IPS-20b (cell line): ENCODE results near the gene TSEN34.
A peak's percentile ranks its signal among the peaks of the same experiment; 100 is the strongest.
"Not testable (repeated sequence)": the region's sequence is repeated elsewhere in the genome, so short reads cannot be mapped to it uniquely, and the experiment has no call there.

Experiments used
- H3K27ac ChIP-seq: one replicate; pipeline ENCODE4 v1.5.1; 2013; ENCODE audit warnings: low read length
- H3K27me3 ChIP-seq: 2 replicates; pipeline ENCODE4 v1.6.1; 2013; ENCODE audit warnings: mild to moderate bottlenecking, low read length, inconsistent platforms; ENCODE audit not compliant: insufficient read depth
- H3K36me3 ChIP-seq: 2 replicates; pipeline ENCODE4 v1.6.1; 2013; ENCODE audit warnings: low read depth, mild to moderate bottlenecking, inconsistent platforms, low read length, moderate library complexity; ENCODE audit not compliant: insufficient read depth
- H3K4me1 ChIP-seq: 2 replicates; pipeline ENCODE4 v1.6.1; 2013; ENCODE audit warnings: mild to moderate bottlenecking, control low read depth, inconsistent platforms, low read length, moderate library complexity; ENCODE audit not compliant: insufficient read depth
- H3K4me3 ChIP-seq: 2 replicates; pipeline ENCODE4 v1.5.1; 2013; ENCODE audit warnings: mild to moderate bottlenecking, low read length, inconsistent platforms
- H3K9ac ChIP-seq: 2 replicates; pipeline ENCODE4 v1.6.1; 2013; ENCODE audit warnings: low read depth, mild to moderate bottlenecking, inconsistent platforms, low read length, moderate library complexity
- H3K9me3 ChIP-seq: 2 replicates; pipeline ENCODE4 v1.6.1; 2013; ENCODE audit warnings: mild to moderate bottlenecking, low read depth, low read length, inconsistent platforms; ENCODE audit not compliant: insufficient read depth

TSEN34 gene

DNA sequence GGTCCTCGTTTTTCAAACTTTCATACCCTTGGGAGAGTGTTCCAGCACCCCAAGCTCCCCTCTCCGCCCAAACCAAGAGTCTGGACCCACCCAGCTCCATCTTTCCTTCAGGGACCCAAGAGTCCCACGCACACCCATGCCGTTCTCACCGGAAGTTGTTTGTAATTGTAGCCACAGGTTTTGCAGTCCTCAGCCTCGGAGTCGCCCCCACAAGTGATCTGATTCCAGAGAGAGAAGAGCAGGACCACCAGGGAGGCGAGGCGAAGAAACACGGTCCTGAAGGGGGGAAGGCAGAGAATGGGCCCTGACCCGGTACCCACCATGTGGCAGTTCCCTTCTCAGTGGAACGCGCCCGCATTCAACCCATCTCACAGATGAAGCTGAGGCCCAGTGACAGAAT, 28.2 kb upstream of the TSEN34 start:
- no peak overlapping the region for H3K27ac ChIP-seq
- no peaks in the 10 kb centered on the region for H3K9me3 ChIP-seq
- peak overlapping the region; percentile 61; the same call in 1 of the 2 replicates for H3K4me3 ChIP-seq
- H3K4me1 ChIP-seq, result no peaks in the 10 kb centered on the region
- H3K27me3 ChIP-seq, result peaks cover 6% of the 10 kb centered on the region; the same call in 1 of the 2 replicates
- no peak overlapping the region for H3K9ac ChIP-seq
- H3K36me3 ChIP-seq, result peaks cover 3% of the 10 kb centered on the region; the same call in 1 of the 2 replicates

- Histone ChIP-seq H3K4me1 (no peaks in the 10 kb centered on the region; the same call in 1 of the 2 replicates), H3K27me3 (peaks cover 6% of the 10 kb centered on the region; the same call in 1 of the 2 replicates), H3K27ac (no peak overlapping the region), H3K36me3 (no peaks in the 10 kb centered on the region), H3K4me3 (peak overlapping the region; percentile 59; the same call in 1 of the 2 replicates), H3K9me3 (no peaks in the 10 kb centered on the region), H3K9ac (no peak overlapping the region)
These were observed 26.6 kb upstream of the TSEN34 start for GRCh38 chr19:54164369-54165068.

GRCh38 chr19:54165222-54165621, 25.9 kb upstream of the TSEN34 start:
- Histone ChIP-seq H3K4me1 (no peaks in the 10 kb centered on the region; the same call in 1 of the 2 replicates), H3K9me3 (no peaks in the 10 kb centered on the region), H3K9ac (no peak overlapping the region), H3K4me3 (no peak overlapping the region), H3K27ac (no peak overlapping the region), H3K36me3 (no peaks in the 10 kb centered on the region), H3K27me3 (peaks cover 6% of the 10 kb centered on the region; the same call in 1 of the 2 replicates)

DNA sequence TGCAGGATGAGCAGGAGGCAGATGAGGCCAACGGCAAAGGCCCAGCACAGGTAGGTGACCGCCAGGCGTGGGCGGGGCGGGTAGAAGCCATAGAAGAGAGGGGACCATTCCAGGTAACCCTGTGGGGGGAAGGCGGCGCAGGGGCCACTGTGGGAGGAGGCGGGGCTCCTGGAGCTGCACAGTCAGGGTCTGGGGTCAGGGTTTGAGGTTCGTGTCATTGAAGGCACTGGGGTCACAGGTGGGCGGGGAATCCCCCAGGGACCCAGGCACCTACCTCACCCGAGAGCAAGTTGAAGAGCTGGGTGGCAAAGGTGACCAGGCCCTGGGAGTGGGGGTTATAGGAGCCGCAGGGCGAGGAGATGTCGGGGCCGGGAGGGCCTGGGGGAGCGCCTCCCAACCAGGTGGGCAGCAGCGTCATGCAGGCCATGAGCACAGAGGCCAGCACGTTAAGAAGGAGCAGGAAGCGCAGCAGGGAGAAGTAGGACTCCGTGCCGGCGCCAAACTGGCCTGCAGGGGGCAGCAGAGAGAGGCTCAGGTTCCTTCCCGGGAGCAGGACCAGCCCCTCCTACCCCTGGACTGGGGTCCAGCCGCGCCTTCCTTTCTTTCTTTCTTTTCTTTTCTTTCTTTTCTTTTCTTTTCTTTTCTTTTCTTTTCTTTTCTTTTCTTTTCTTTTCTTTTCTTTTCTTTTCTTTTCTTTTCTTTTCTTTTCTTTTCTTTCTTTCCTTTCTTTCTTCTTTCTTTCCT, 22.8 kb upstream of the TSEN34 start:
- Histone ChIP-seq H3K9ac (no peak overlapping the region), H3K36me3 (no peaks in the 10 kb centered on the region), H3K4me3 (no peak overlapping the region), H3K27me3 (peaks cover 4% of the 10 kb centered on the region; the same call in 1 of the 2 replicates), H3K27ac (no peak overlapping the region), H3K9me3 (no peaks in the 10 kb centered on the region), H3K4me1 (peaks cover under 1% of the 10 kb centered on the region; the same call in 1 of the 2 replicates)

GRCh38 chr19:54169149-54169740, 21.9 kb upstream of the TSEN34 start:
- Histone ChIP-seq H3K4me1 (peaks cover 3% of the 10 kb centered on the region; the same call in 1 of the 2 replicates), H3K9me3 (no peaks in the 10 kb centered on the region), H3K27ac (no peak overlapping the region), H3K27me3 (no peaks in the 10 kb centered on the region), H3K9ac (no peak overlapping the region), H3K36me3 (no peaks in the 10 kb centered on the region), H3K4me3 (no peak overlapping the region)

GRCh38 chr19:54171736-54172431, 19.2 kb upstream of the TSEN34 start:
- not testable (repeated sequence) for H3K9me3 ChIP-seq, H3K9ac ChIP-seq, H3K36me3 ChIP-seq, H3K27me3 ChIP-seq, H3K4me1 ChIP-seq, H3K4me3 ChIP-seq, H3K27ac ChIP-seq

- Histone ChIP-seq H3K27me3 (no peaks in the 10 kb centered on the region), H3K4me1 (peaks cover 3% of the 10 kb centered on the region; the same call in 1 of the 2 replicates), H3K4me3 (peak within 1 kb of the TSS; percentile 63), H3K9ac (peak within 1 kb of the TSS; percentile 52; the same call in 1 of the 2 replicates), H3K9me3 (no peaks in the 10 kb centered on the region), H3K36me3 (peaks cover 7% of the 10 kb centered on the region), H3K27ac (peak within 1 kb of the TSS; percentile 32)
These were observed 18.4 kb upstream of the TSEN34 start, which contains the start of gene TMC4 for GRCh38 chr19:54172471-54173358. TSS of gene TMC4 (minus strand) at chr19:54173160. CDS start at chr19:54173117, 43 bp downstream.

DNA sequence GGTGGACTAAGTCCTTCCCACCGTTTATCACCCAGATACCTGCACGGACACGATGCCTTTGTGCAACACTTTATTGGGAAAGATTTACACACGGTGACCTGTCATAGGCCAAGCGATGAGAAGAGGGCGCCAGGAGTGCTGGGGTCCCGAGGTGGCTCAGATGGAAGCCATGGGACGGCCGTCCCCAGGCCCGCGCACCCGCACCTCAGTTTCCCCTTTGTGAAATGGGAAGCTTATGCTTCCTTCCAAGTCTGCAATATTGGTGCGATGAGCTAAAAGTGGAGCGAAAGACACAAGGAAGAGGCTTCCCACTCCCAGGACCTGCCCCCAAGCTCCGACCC, 17.8 kb upstream of the TSEN34 start:
- Histone ChIP-seq H3K27ac (no peak overlapping the region), H3K4me1 (peaks cover 3% of the 10 kb centered on the region; the same call in 1 of the 2 replicates), H3K9me3 (no peaks in the 10 kb centered on the region), H3K9ac (no peak overlapping the region), H3K4me3 (peak overlapping the region; percentile 63; the same call in 1 of the 2 replicates), H3K36me3 (peaks cover 10% of the 10 kb centered on the region), H3K27me3 (no peaks in the 10 kb centered on the region)

DNA sequence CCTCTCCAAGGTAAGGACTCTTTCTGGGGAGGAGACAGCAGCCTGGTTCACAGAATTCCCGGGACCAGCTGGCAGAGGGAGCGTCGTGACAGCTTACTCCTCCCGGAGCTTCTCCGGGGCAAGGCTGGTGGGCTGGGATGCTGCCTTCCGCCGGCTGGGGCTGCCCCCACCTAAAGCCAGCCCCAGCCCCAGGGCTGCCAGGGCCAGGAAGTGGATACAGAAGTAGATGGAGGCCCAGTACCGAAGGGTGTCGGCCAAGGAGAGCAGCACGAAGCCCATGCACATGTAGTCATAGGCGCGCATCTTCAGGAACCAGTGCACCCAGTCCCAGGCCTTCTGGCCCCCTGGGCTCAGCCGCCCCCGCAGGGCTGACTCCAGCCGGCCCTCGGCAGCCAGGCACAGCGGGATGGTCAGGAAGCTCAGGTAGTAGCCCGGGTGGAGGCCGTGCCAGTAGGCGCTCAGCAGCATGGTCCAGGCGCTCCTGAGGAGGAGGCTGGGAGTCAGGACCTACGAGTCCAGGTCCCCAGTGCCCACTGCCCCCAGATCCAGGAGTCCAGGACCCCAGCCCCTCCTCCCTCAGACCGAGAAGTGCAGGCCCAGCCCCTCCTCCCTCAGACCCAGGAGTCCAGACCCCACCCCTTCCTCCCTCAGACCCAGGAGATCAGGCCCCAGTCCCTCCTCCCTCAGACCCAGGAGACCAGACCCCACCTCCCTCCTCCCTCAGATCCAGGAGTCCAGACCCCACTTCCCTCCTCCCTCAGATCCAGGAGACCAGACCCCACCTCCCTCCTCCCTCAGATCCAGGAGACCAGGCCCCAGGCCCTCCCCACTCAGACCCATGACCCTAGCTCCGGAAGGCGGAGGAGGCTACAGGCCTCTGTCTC, 16.9 kb upstream of the TSEN34 start:
- H3K27me3 ChIP-seq, result no peaks in the 10 kb centered on the region
- peaks cover 16% of the 10 kb centered on the region for H3K36me3 ChIP-seq
- no peaks in the 10 kb centered on the region for H3K9me3 ChIP-seq
- H3K4me3 ChIP-seq, result no peak overlapping the region
- H3K9ac ChIP-seq, result no peak overlapping the region
- H3K27ac ChIP-seq, result no peak overlapping the region
- H3K4me1 ChIP-seq, result peaks cover 3% of the 10 kb centered on the region; the same call in 1 of the 2 replicates
